GM12878 (cell line): ENCODE measurements around the gene SNAP47. TPM values are rescaled to one million over a fixed set of nuclear protein-coding genes. Genes with fewer than 3 reads are reported as not detected.

Experiments
- ATAC-seq: fragments of 200-7000 bp; cut with Tn5 transposase; 3 replicates; pipeline ENCODE4 v1.9.1; 2020; ENCODE audit warnings: mild to moderate bottlenecking, moderate library complexity
- BruUV-seq: library from RNA; stranded (reverse); fragments of 400-500 nt; replicated peaks from 2 replicates; lab custom pipeline; 2021; lab: Mats Ljungman, UMichigan
- CTCF ChIA-PET: fragments of 300-600 bp; sonication (Branson Sonifier 250); formaldehyde crosslinking; extraction: SDS; loops from one replicate; lab custom pipeline; 2021; ENCODE audit warnings: inconsistent platforms; lab: Yijun Ruan, JAX
- POLR2A ChIA-PET: fragments of 350-600 bp; formaldehyde crosslinking; extraction: SDS; loops from one replicate; lab custom pipeline; 2021; ENCODE audit warnings: inconsistent platforms; lab: Charles Lee
- RAD21 ChIA-PET: fragments of 300-600 bp; sonication (Branson Sonifier 250); formaldehyde crosslinking; loops from one replicate; lab custom pipeline; 2023; ENCODE audit warnings: antibody characterized with exemption; ENCODE audit not compliant: unreplicated experiment; lab: Charles Lee
- SMC1A ChIA-PET: fragments of 300-600 bp; sonication (Branson Sonifier 250); formaldehyde crosslinking; loops from one replicate; lab custom pipeline; 2023; ENCODE audit not compliant: unreplicated experiment, uncharacterized antibody; lab: Charles Lee
- DNase-seq: peaks from one replicate; pipeline ENCODE4 v3.0.0-alpha.2; 2011; ENCODE audit warnings: low read depth, low spot score
- FAIRE-seq: peaks from 3 replicates; lab custom pipeline; 2011; peaks lifted over from hg19 to GRCh38; lab: Jason Lieb, UNC
- H2AFZ ChIP-seq: 2 replicates; pipeline ENCODE4 v1.6.0; 2011; ENCODE audit warnings: low read depth, low read length, control low read depth; ENCODE audit not compliant: control insufficient read depth
- H3K27ac ChIP-seq: 2 replicates; pipeline ENCODE4 v1.5.1; 2011; ENCODE audit warnings: control low read depth; ENCODE audit not compliant: control insufficient read depth, insufficient read depth
- H3K27me3 ChIP-seq, 2 experiments: replicated peaks in 1 of 2; 2 replicates each; pipeline versions ENCODE4 v1.6.0 to v1.6.1; 2011; ENCODE audit warnings: low read length in 1 of 2; ENCODE audit not compliant: control insufficient read depth in 2 of 2, insufficient read depth in 2 of 2
- H3K36me3 ChIP-seq, 2 experiments: 2 replicates each; pipeline ENCODE4 v1.5.1; 2011; ENCODE audit warnings: low read length in 1 of 2; ENCODE audit not compliant: control insufficient read depth in 2 of 2, insufficient read depth in 2 of 2
- H3K4me1 ChIP-seq: 2 replicates; pipeline ENCODE4 v1.6.1; 2011; ENCODE audit warnings: mild to moderate bottlenecking, low read length, moderate library complexity, mixed read lengths; ENCODE audit not compliant: control insufficient read depth, insufficient read depth
- H3K4me2 ChIP-seq: 2 replicates; pipeline ENCODE4 v1.6.0; 2011; ENCODE audit warnings: control low read depth; ENCODE audit not compliant: control insufficient read depth, insufficient read depth
- H3K4me3 ChIP-seq: fragments of 200-600 bp; sonication (generic); 2 replicates; pipeline ENCODE4 v1.5.1; 2016
- H3K79me2 ChIP-seq: 2 replicates; pipeline ENCODE4 v1.6.0; 2011; ENCODE audit warnings: low read length; ENCODE audit not compliant: control insufficient read depth, insufficient read depth
- H3K9ac ChIP-seq: 2 replicates; pipeline ENCODE4 v1.8.0; 2011; ENCODE audit warnings: low read length, control low read depth, mixed read lengths; ENCODE audit not compliant: control insufficient read depth, insufficient read depth
- H3K9me3 ChIP-seq: replicated peaks from 3 replicates; pipeline ENCODE4 v1.5.1; 2011; ENCODE audit warnings: mild to moderate bottlenecking, low read length; ENCODE audit not compliant: control insufficient read depth, insufficient read depth
- H4K20me1 ChIP-seq: 2 replicates; pipeline ENCODE4 v1.6.0; 2011; ENCODE audit not compliant: control insufficient read depth, insufficient read depth
- CREB1 ChIP-seq: IDR thresholded peaks from 2 replicates; pipeline ENCODE4 v1.6.1; 2012; ENCODE audit warnings: low read depth, mild to moderate bottlenecking, inconsistent platforms
- EZH2 ChIP-seq: IDR thresholded peaks from 2 replicates; pipeline ENCODE4 v1.6.1; 2012; ENCODE audit warnings: low read depth, mild to moderate bottlenecking, control low read depth, inconsistent platforms, low read length, borderline replicate concordance; ENCODE audit not compliant: control insufficient read depth
- RAD51 ChIP-seq: fragments of 450-650 bp; IDR thresholded peaks from 2 replicates; pipeline ENCODE4 v1.6.1; 2016; ENCODE audit warnings: moderate library complexity, mild to moderate bottlenecking, inconsistent platforms
- RELA ChIP-seq: fragments of 450-650 bp; IDR thresholded peaks from 2 replicates; pipeline ENCODE4 v1.8.0; 2014; ENCODE audit warnings: borderline replicate concordance; ENCODE audit not compliant: partially characterized antibody
- WGBS: methylation state at CpG from one replicate; pipeline ENCODE4 v1.1.6; 2016; ENCODE audit warnings: low lambda C conversion rate; ENCODE audit not compliant: insufficient replicate concordance, insufficient coverage; ENCODE audit errors: missing lambda C conversion rate; 5-methylcytosine and 5-hydroxymethylcytosine counted together
- in situ Hi-C: fragments of 300-500 bp; cut with MboI; formaldehyde crosslinking; loops from 9 replicates; pipeline ENCODE4 v1.14.3; 2018; ENCODE audit warnings: mixed read lengths
- intact Hi-C: fragments of 100-400 bp; cut with micrococcal nuclease; formaldehyde crosslinking; loops from one replicate; pipeline ENCODE4 v1.14.2; 2022; ENCODE audit not compliant: unreplicated experiment
- polyA plus RNA-seq, 11 experiments: library from polyadenylated mRNA; depleted of rRNA in 4 of 11; unstranded in 6 of 11; stranded (reverse) in 5 of 11; fragments of >200 nt; fragmentation: Nextera tagmentation in 4 of 11; fragmentation: Illumina TruSeq in 1 of 11; extraction: Ambion mirVana in 4 of 11; extraction: Trizol in 1 of 11; gene quantifications; 1 replicate in 1 of 11; 2 replicates in 10 of 11; pipeline versions ENCODE4 v1.2.1 to v1.2.3, GENCODE V29; 2011 to 2016; ENCODE audit warnings: inconsistent platforms in 2 of 11, missing spikeins in 2 of 11, low read depth in 1 of 11
- total RNA-seq, 4 experiments: library from RNA; depleted of rRNA in 3 of 4; stranded (reverse); fragments of >200 nt in 3 of 4; fragmentation: Illumina TruSeq in 1 of 4; extraction: Trizol in 1 of 4; gene quantifications; 2 replicates each; pipeline versions ENCODE4 v1.2.1 to v1.2.3, GENCODE V29; 2013 to 2021
- TF ChIP-seq, protein P1 (sequence below): IDR thresholded peaks from 2 replicates; pipeline ENCODE4 v1.6.1; 2011; ENCODE audit warnings: borderline replicate concordance, low read depth, mild to moderate bottlenecking, moderate library complexity, mixed read lengths, low read length; ENCODE audit not compliant: insufficient read depth; ENCODE audit errors: extremely low read length
- TF ChIP-seq, protein P2 (sequence below): IDR thresholded peaks from 2 replicates; pipeline ENCODE4 v1.6.1; 2012; ENCODE audit warnings: improper control_type of control experiment, low read depth, low read length; ENCODE audit not compliant: insufficient replicate concordance
- TF ChIP-seq, protein P3 (sequence below), 3 experiments: IDR thresholded peaks in 2 of 3; conservative IDR thresholded peaks in 1 of 3; 2 replicates each; pipeline ENCODE4 v1.5.1; 2011; ENCODE audit warnings: low read depth in 3 of 3, low read length in 3 of 3, mild to moderate bottlenecking in 3 of 3, control low read depth in 2 of 3, moderate library complexity in 2 of 3, inconsistent platforms in 1 of 3, mixed read lengths in 1 of 3; ENCODE audit not compliant: control insufficient read depth in 2 of 3, insufficient read depth in 1 of 3; ENCODE audit errors: extremely low read depth in 1 of 3
- TF ChIP-seq, protein P4 (sequence below): fragments of 450-650 bp; IDR thresholded peaks from 2 replicates; pipeline ENCODE4 v1.6.1; 2017; ENCODE audit warnings: antibody characterized with exemption, mild to moderate bottlenecking, moderate library complexity

Gene SNAP47
- total and polyA plus RNA-seq, 10 of the 15 experiments (the other 5 are each of a cell fraction or from before 2014, with no cell fraction given), result 1.3 to 39.6 (median 25.2) TPM

DNA sequence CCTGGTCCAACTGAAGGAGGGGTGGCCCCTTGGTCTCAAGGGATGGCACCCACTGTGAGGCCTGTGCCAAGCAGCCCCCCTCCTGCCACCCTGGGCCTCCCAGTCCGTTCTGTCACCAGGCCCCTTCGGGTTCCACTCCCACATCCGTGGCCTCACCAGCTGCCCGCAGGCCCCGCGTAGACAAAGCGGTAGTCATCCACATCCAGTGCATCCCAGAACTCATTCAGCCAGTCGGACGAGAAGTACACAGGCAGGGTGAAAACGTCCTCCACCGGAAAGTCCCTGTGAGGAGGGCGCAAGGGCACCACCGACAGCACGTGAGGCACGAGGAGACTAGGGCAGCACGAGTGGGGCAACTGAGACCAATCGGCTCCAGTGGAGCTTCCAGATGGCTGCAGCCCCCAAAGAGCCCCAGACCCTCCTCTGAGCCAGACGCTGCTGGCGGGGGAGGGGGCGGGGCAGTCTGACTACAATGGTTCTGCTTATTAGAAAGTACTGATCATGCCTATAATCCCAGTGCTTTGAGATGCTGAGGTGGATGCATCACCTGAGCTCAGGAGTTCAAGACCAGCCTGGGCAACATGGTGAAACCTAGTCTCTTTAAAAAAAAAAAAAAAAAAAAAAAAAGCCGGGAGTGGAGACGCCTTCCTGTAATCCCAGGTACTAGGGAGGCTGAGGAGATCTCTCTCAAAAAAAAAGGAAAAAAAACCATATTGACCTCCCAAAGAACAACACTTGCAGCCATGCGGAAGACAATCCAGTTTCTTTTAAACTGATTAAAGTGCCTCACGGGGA lies 1.3 kb upstream of the SNAP47 start:
- ChIA-PET SMC1A (no interaction called here), POLR2A (no interaction called here), RAD21 (no interaction called here), CTCF (interaction anchor here (0.9 kb wide), 1 partner anchor 54 kb away, joined by 4 read pairs; no protein-coding TSS in a partner anchor)
- peaks cover 3% of the 10 kb centered on the region; the same call in 1 of the 2 replicates for H3K4me1 ChIP-seq
- no peaks in the 10 kb centered on the region for H3K9me3 ChIP-seq
- H4K20me1 ChIP-seq, result no peaks in the 10 kb centered on the region
- peak overlapping the region; percentile 25; the same call in 1 of the 2 replicates for H2AFZ ChIP-seq
- ATAC-seq, result no peak
- peaks cover 0 to 6% of the 10 kb centered on the region in 2 experiments; a peak in 3 of 4 replicates for H3K36me3 ChIP-seq
- H3K27ac ChIP-seq, result peak overlapping the region; percentile 60
- peak overlapping the region; percentile 78 for H3K4me3 ChIP-seq
- BruUV-seq, result TSS peak; percentile 81
- intact Hi-C loops, result loop anchor here (10.0 kb wide), 1 partner anchor 51 kb away; no protein-coding TSS in a partner anchor
- 79% methylated on average over 23 of the region's 24 CpGs for WGBS
- no peak for DNase-seq
- H3K27me3 ChIP-seq, result no peaks in the 10 kb centered on the region
- in situ Hi-C loops, result no loop called here
- peaks cover 31% of the 10 kb centered on the region for H3K79me2 ChIP-seq
- no peak for FAIRE-seq
- peak overlapping the region; percentile 80 for H3K9ac ChIP-seq
- H3K4me2 ChIP-seq, result peak overlapping the region; percentile 93
- TF ChIP-seq EZH2 (no peak), RELA (no peak), RAD51 (no peak), CREB1 (no peak)
- TF ChIP-seq, protein P1, sequence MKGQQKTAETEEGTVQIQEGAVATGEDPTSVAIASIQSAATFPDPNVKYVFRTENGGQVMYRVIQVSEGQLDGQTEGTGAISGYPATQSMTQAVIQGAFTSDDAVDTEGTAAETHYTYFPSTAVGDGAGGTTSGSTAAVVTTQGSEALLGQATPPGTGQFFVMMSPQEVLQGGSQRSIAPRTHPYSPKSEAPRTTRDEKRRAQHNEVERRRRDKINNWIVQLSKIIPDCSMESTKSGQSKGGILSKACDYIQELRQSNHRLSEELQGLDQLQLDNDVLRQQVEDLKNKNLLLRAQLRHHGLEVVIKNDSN, result no peak
- TF ChIP-seq, protein P2, sequence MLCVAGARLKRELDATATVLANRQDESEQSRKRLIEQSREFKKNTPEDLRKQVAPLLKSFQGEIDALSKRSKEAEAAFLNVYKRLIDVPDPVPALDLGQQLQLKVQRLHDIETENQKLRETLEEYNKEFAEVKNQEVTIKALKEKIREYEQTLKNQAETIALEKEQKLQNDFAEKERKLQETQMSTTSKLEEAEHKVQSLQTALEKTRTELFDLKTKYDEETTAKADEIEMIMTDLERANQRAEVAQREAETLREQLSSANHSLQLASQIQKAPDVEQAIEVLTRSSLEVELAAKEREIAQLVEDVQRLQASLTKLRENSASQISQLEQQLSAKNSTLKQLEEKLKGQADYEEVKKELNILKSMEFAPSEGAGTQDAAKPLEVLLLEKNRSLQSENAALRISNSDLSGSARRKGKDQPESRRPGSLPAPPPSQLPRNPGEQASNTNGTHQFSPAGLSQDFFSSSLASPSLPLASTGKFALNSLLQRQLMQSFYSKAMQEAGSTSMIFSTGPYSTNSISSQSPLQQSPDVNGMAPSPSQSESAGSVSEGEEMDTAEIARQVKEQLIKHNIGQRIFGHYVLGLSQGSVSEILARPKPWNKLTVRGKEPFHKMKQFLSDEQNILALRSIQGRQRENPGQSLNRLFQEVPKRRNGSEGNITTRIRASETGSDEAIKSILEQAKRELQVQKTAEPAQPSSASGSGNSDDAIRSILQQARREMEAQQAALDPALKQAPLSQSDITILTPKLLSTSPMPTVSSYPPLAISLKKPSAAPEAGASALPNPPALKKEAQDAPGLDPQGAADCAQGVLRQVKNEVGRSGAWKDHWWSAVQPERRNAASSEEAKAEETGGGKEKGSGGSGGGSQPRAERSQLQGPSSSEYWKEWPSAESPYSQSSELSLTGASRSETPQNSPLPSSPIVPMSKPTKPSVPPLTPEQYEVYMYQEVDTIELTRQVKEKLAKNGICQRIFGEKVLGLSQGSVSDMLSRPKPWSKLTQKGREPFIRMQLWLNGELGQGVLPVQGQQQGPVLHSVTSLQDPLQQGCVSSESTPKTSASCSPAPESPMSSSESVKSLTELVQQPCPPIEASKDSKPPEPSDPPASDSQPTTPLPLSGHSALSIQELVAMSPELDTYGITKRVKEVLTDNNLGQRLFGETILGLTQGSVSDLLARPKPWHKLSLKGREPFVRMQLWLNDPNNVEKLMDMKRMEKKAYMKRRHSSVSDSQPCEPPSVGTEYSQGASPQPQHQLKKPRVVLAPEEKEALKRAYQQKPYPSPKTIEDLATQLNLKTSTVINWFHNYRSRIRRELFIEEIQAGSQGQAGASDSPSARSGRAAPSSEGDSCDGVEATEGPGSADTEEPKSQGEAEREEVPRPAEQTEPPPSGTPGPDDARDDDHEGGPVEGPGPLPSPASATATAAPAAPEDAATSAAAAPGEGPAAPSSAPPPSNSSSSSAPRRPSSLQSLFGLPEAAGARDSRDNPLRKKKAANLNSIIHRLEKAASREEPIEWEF, result no peak
- TF ChIP-seq, protein P3, sequence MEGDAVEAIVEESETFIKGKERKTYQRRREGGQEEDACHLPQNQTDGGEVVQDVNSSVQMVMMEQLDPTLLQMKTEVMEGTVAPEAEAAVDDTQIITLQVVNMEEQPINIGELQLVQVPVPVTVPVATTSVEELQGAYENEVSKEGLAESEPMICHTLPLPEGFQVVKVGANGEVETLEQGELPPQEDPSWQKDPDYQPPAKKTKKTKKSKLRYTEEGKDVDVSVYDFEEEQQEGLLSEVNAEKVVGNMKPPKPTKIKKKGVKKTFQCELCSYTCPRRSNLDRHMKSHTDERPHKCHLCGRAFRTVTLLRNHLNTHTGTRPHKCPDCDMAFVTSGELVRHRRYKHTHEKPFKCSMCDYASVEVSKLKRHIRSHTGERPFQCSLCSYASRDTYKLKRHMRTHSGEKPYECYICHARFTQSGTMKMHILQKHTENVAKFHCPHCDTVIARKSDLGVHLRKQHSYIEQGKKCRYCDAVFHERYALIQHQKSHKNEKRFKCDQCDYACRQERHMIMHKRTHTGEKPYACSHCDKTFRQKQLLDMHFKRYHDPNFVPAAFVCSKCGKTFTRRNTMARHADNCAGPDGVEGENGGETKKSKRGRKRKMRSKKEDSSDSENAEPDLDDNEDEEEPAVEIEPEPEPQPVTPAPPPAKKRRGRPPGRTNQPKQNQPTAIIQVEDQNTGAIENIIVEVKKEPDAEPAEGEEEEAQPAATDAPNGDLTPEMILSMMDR (IDR thresholded peaks at IDR 0.05 in 2 of 3, conservative IDR thresholded peaks at IDR 0.05 in 1 of 3; ENCODE audit: control insufficient read depth in 2 of 3, extremely low read depth in 1 of 3, insufficient read depth in 1 of 3, low read depth in 3 of 3, low read length in 3 of 3), result no peak
- TF ChIP-seq, protein P4, sequence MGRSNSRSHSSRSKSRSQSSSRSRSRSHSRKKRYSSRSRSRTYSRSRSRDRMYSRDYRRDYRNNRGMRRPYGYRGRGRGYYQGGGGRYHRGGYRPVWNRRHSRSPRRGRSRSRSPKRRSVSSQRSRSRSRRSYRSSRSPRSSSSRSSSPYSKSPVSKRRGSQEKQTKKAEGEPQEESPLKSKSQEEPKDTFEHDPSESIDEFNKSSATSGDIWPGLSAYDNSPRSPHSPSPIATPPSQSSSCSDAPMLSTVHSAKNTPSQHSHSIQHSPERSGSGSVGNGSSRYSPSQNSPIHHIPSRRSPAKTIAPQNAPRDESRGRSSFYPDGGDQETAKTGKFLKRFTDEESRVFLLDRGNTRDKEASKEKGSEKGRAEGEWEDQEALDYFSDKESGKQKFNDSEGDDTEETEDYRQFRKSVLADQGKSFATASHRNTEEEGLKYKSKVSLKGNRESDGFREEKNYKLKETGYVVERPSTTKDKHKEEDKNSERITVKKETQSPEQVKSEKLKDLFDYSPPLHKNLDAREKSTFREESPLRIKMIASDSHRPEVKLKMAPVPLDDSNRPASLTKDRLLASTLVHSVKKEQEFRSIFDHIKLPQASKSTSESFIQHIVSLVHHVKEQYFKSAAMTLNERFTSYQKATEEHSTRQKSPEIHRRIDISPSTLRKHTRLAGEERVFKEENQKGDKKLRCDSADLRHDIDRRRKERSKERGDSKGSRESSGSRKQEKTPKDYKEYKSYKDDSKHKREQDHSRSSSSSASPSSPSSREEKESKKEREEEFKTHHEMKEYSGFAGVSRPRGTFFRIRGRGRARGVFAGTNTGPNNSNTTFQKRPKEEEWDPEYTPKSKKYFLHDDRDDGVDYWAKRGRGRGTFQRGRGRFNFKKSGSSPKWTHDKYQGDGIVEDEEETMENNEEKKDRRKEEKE, result no peak
